ENCODE results near the gene RGPD3.
"Not testable (repeated sequence)": the region's sequence is repeated elsewhere in the genome, so short reads cannot be mapped to it uniquely, and the experiment has no call there.

Gene RGPD3

GRCh38 chr2:106479563-106479962 is 11.3 kb upstream of the RGPD3 start:
- not testable (repeated sequence) for DNase-seq

GRCh38 chr2:106477647-106478046 is 9.4 kb upstream of the RGPD3 start:
- not testable (repeated sequence) for DNase-seq

GRCh38 chr2:106470658-106471057 is 2.4 kb upstream of the RGPD3 start:
- DNase-seq = not testable (repeated sequence)

GRCh38 chr2:106467516-106467915 is 697 bp downstream of the RGPD3 start:
- not testable (repeated sequence) for DNase-seq

DNA sequence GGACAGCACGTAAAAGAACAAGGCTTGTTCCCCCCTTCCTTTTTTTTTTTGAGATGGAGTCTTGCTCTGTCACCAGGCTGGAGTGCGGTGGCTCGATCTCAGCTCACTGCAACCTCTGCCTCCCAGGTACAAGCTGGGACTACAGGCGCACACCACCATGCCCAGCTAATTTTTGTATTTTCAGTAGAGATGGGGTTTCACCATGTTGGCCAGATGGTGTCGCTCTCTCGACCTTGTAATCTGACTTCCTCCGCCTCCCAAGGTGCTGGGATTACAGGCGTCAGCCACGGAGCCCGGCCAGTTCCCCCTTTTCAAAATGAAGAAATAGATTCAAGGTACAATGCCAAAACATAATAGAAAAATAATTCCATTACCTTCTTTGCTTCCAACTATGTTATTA is 6.3 kb downstream of the RGPD3 start:
- not testable (repeated sequence) for DNase-seq

GRCh38 chr2:106390680-106391079 is 77.5 kb downstream of the RGPD3 start:
- not testable (repeated sequence) for DNase-seq

- not testable (repeated sequence) for DNase-seq
Measured at GRCh38 chr2:106388814-106389410, 79.3 kb downstream of the RGPD3 start.

- DNase-seq = not testable (repeated sequence)
Measured at GRCh38 chr2:106384548-106384947, 83.7 kb downstream of the RGPD3 start.

GRCh38 chr2:106381867-106382266 is 86.3 kb downstream of the RGPD3 start:
- DNase-seq = not testable (repeated sequence)

DNA sequence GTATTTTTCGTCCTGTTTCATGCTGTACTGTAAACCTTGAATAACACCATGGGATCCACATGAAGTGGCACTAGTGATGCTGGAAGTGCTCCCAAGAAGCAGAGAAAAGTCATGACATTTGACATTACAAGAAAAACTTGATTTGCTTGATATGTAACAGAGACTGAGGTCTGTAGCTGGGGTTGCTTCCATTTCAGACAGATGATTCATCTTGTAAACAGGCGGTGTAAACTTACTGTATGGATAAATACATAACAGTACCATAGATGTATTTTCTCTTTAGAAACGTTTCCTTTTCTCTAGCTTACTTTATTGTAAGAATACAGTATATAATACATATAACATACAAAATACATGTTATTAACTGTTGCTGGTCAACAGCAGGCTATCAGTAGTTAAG is 88.6 kb downstream of the RGPD3 start:
- DNase-seq = not testable (repeated sequence)

DNA sequence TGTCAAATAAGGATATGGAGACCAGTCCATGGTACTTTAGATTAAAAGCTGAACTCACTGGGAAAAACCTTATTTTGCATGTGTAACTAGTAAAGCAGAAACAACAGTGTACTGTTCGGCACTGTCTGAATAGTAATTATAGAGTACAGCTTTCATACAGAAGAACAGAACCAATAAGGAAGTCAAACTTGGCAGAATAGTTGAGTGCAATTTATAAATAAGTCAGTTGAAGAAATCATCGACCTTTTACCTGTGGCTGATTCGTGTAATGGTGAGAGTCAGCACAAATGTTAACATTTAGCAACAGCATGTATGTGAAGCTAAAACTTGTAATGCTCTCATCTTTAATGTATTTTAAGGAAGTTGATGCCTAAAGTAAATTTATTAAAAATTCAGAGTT is 99.0 kb downstream of the RGPD3 start:
- not testable (repeated sequence) for DNase-seq

DNA sequence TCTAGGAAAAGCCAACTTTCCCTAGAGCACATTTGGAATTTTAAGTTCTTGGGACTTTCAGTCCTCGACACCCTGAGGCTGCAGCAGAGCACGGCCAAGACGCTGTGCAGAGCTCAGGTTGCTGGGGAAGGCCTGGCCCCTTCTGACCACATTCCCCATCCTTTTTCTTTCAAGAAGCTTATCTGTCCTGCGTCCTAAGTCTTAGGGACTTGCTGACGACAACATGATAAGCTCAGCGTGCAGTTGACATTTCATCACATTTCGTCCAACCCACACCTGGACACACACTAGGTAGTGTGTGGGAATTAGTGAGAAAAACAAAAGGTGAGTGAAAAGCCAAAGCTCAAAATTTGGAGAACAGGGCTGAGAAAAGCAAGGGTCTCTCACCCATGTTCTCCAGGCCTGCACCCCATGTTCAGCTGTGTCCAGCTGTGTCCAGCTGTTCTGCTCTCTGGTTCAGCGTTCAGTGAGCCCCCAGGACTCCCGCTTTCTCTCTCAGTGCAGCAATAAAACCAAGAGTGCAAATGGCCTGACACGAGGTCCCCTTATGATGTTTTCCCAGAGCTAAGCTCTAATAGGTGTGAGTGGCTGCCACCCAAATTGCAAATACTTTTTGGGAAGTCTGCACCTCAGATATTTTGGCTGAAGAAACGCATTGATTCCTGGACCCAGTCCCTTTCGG is 101.9 kb downstream of the RGPD3 start:
- no peak for DNase-seq

- DNase-seq = no peak
Measured at GRCh38 chr2:106363791-106364190, 104.4 kb downstream of the RGPD3 start.

GRCh38 chr2:106362789-106363188 is 105.4 kb downstream of the RGPD3 start:
- DNase-seq = no peak

GRCh38 chr2:106359512-106359911 is 108.7 kb downstream of the RGPD3 start:
- DNase-seq = no peak

GRCh38 chr2:106358521-106358920 is 109.7 kb downstream of the RGPD3 start:
- DNase-seq = no peak

GRCh38 chr2:106358081-106358480 is 110.1 kb downstream of the RGPD3 start:
- DNase-seq = no peak

- no peak for DNase-seq
Measured at GRCh38 chr2:106356291-106356690, 111.9 kb downstream of the RGPD3 start.

DNA sequence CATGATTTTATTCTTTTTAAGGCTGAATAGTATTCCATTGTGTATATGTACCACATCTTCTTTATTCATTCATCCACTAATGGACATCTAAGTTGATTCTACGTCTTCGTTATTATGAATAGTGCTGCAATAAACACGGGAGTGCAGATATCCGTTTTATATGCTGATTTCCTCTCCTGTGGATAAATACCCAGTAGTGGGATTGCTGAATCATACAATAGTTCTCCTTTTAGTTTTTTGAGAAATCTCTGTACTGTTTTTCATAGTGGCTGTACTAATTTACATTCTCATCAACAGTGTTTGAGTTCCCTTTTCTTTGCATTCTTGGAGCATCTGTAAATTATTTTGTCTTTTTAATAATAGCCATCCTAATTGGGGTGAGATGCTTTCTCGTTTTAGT is 114.5 kb downstream of the RGPD3 start:
- DNase-seq = no peak

- DNase-seq = no peak
Measured at GRCh38 chr2:106350980-106351379, 117.2 kb downstream of the RGPD3 start.

GRCh38 chr2:106344302-106344701 is 123.9 kb downstream of the RGPD3 start:
- DNase-seq = no peak

- no peak for DNase-seq
Measured at GRCh38 chr2:106343274-106343673, 124.9 kb downstream of the RGPD3 start.

DNA sequence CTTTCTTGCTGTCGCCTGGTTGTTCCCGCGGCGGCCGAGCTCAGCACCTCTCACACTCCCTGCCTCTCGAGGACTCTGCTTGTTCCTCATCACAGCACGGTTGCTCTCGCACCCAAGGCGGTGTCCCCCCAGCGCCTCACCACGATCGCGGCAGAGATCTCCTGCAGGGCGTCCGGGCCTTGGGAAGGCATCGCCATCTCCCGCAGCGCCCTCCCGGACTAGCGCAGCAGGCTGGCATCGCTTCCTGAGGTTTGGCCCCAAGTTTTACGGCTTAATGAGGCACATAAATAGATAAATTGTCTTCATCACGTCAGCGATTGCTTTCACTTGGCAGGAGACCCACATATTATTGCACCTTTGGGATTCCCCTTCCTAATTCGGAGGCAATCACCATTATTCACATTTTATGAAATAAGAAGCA is 125.4 kb downstream of the RGPD3 start:
- no peak for DNase-seq

GRCh38 chr2:106341666-106342065 is 126.5 kb downstream of the RGPD3 start:
- no peak for DNase-seq
